Keratinocyte (primary cell): ENCODE measurements around the gene CFAP77. TPM values are rescaled to one million over a fixed set of nuclear protein-coding genes. Genes with fewer than 3 reads are reported as not detected.

Source experiments
- DNase-seq: peaks from one replicate; pipeline ENCODE4 v3.0.0-alpha.2; 2011; ENCODE audit warnings: low read depth, missing footprints, low spot score
- FAIRE-seq: peaks from 2 replicates; lab custom pipeline; 2011; peaks lifted over from hg19 to GRCh38; lab: Jason Lieb, UNC
- H2AFZ ChIP-seq: 2 replicates; pipeline ENCODE4 v1.6.0; 2012; ENCODE audit warnings: low read length, control low read depth, inconsistent platforms; ENCODE audit not compliant: control insufficient read depth
- H3K27ac ChIP-seq: 2 replicates; pipeline ENCODE4 v1.5.1; 2011; ENCODE audit warnings: low read length; ENCODE audit not compliant: control insufficient read depth, insufficient read depth
- H3K27me3 ChIP-seq: 3 replicates; pipeline ENCODE4 v1.6.0; 2011; ENCODE audit warnings: low read length; ENCODE audit not compliant: control insufficient read depth, insufficient read depth; ENCODE audit errors: extremely low read depth
- H3K36me3 ChIP-seq, 2 experiments: 2 replicates in 1 of 2; 3 replicates in 1 of 2; pipeline ENCODE4 v1.5.1; 2011; ENCODE audit warnings: low read length in 2 of 2, mild to moderate bottlenecking in 1 of 2; ENCODE audit not compliant: control insufficient read depth in 2 of 2, insufficient read depth in 2 of 2; ENCODE audit errors: extremely low read depth in 1 of 2
- H3K4me1 ChIP-seq: 3 replicates; pipeline ENCODE4 v1.5.1; 2011; ENCODE audit warnings: low read length; ENCODE audit not compliant: control insufficient read depth, insufficient read depth; ENCODE audit errors: extremely low read depth
- H3K4me2 ChIP-seq: 3 replicates; pipeline ENCODE4 v1.6.0; 2011; ENCODE audit warnings: low read depth, low read length; ENCODE audit not compliant: control insufficient read depth, insufficient read depth; ENCODE audit errors: extremely low read depth
- H3K4me3 ChIP-seq, 3 experiments: fragments of 200-600 bp in 1 of 3; sonication (generic) in 1 of 3; 2 replicates in 2 of 3; 3 replicates in 1 of 3; pipeline ENCODE4 v1.5.1; 2011 to 2016; ENCODE audit warnings: low read length in 3 of 3, mild to moderate bottlenecking in 3 of 3, control low read depth in 2 of 3, inconsistent platforms in 1 of 3, low read depth in 1 of 3, mixed read lengths in 1 of 3, mixed run types in 1 of 3, moderate library complexity in 1 of 3; ENCODE audit not compliant: control insufficient read depth in 2 of 3, insufficient read depth in 2 of 3; ENCODE audit errors: extremely low read depth in 1 of 3
- H3K79me2 ChIP-seq: 2 replicates; pipeline ENCODE4 v1.6.0; 2012; ENCODE audit warnings: low read length; ENCODE audit not compliant: control insufficient read depth, insufficient read depth
- H3K9ac ChIP-seq: 3 replicates; pipeline ENCODE4 v1.6.0; 2011; ENCODE audit warnings: low read length; ENCODE audit not compliant: control insufficient read depth, insufficient read depth; ENCODE audit errors: extremely low read depth
- H3K9me1 ChIP-seq: 3 replicates; pipeline ENCODE4 v1.6.0; 2011; ENCODE audit warnings: low read length; ENCODE audit not compliant: control insufficient read depth, insufficient read depth; ENCODE audit errors: extremely low read depth
- H3K9me3 ChIP-seq: 2 replicates; pipeline ENCODE4 v1.5.1; 2012; ENCODE audit warnings: low read depth, low read length; ENCODE audit not compliant: control insufficient read depth
- H4K20me1 ChIP-seq: 3 replicates; pipeline ENCODE4 v1.6.0; 2011; ENCODE audit warnings: low read length; ENCODE audit not compliant: control insufficient read depth, insufficient read depth; ENCODE audit errors: extremely low read depth
- EZH2 ChIP-seq: IDR thresholded peaks from one replicate; pipeline ENCODE4 v1.6.1; 2012; ENCODE audit warnings: inconsistent platforms, mild to moderate bottlenecking, low read length, moderate library complexity
- dilution Hi-C: fragments of 300-500 bp; cut with MboI; formaldehyde crosslinking; loops from one replicate; pipeline ENCODE4 v1.7.0; 2020; ENCODE audit warnings: low sequenced_read_pairs; ENCODE audit not compliant: extremely low pct_ligation_motif_present
- polyA plus RNA-seq, 5 experiments: library from polyadenylated mRNA; depleted of rRNA in 3 of 5; stranded (reverse) in 3 of 5; stranded (forward) in 1 of 5; unstranded in 1 of 5; fragments of >200 nt; gene quantifications; 1 replicate in 1 of 5; 2 replicates in 3 of 5; 3 replicates in 1 of 5; pipeline versions ENCODE4 v1.2.1 to v1.2.3, GENCODE V29; 2011 to 2012; ENCODE audit warnings: missing spikeins in 2 of 5, low read depth in 1 of 5, low replicate concordance in 1 of 5
- TF ChIP-seq, protein P1 (sequence below), 3 experiments: IDR thresholded peaks in 1 of 3; conservative IDR thresholded peaks in 1 of 3; optimal IDR thresholded peaks in 1 of 3; 2 replicates in 2 of 3; 3 replicates in 1 of 3; pipeline versions ENCODE3 to v1.5.1; 2011; ENCODE audit warnings: low read length in 3 of 3, mild to moderate bottlenecking in 3 of 3, moderate library complexity in 2 of 3, control low read depth in 1 of 3, inconsistent platforms in 1 of 3; ENCODE audit not compliant: insufficient read depth in 2 of 3; ENCODE audit errors: extremely low read depth in 1 of 3

Gene CFAP77
- polyA plus RNA-seq, 1 donor (not counting 4 experiments of a cell fraction or from before 2014, with no cell fraction given): not detected

DNA sequence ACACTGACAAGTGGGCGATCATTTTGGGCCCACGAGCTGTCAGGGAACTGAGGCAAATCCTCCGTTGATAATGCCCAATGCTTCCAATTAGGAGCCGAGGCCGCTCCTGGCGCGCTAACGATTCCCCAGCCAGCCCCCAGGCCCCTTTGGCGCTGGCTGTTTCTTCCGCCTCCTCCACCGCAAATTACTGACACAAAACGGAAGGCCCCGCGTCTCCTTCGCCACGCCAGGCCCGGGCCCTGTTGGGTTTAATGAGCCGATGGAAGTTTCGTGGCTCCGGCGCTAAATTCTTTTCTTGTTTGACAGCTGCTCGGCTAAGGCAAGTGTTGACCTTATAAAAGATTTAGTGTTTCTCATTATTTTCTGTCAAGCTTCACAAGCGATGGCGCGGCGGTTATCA is 146.7 kb downstream of the CFAP77 start:
- no peak overlapping the region for H3K4me2 ChIP-seq
- peaks cover 47% of the 10 kb centered on the region for H3K27me3 ChIP-seq
- DNase-seq (no peak), FAIRE-seq (no peak)
- no peaks in the 10 kb centered on the region for H3K36me3 ChIP-seq
- H3K9me1 ChIP-seq: no peaks in the 10 kb centered on the region
- dilution Hi-C loops: no loop called here
- no peaks in the 10 kb centered on the region for H3K9me3 ChIP-seq
- no peak overlapping the region for H3K9ac ChIP-seq
- TF ChIP-seq EZH2: no peak
- TF ChIP-seq, protein P1, sequence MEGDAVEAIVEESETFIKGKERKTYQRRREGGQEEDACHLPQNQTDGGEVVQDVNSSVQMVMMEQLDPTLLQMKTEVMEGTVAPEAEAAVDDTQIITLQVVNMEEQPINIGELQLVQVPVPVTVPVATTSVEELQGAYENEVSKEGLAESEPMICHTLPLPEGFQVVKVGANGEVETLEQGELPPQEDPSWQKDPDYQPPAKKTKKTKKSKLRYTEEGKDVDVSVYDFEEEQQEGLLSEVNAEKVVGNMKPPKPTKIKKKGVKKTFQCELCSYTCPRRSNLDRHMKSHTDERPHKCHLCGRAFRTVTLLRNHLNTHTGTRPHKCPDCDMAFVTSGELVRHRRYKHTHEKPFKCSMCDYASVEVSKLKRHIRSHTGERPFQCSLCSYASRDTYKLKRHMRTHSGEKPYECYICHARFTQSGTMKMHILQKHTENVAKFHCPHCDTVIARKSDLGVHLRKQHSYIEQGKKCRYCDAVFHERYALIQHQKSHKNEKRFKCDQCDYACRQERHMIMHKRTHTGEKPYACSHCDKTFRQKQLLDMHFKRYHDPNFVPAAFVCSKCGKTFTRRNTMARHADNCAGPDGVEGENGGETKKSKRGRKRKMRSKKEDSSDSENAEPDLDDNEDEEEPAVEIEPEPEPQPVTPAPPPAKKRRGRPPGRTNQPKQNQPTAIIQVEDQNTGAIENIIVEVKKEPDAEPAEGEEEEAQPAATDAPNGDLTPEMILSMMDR (optimal IDR thresholded peaks at IDR 0.05 in 1 of 3, IDR thresholded peaks at IDR 0.05 in 1 of 3, conservative IDR thresholded peaks at IDR 0.05 in 1 of 3; ENCODE audit: extremely low read depth in 1 of 3, insufficient read depth in 2 of 3, low read length in 3 of 3): no peak
- no peak overlapping the region for H2AFZ ChIP-seq
- no peak overlapping the region for H3K27ac ChIP-seq
- no peaks in the 10 kb centered on the region for H3K4me1 ChIP-seq
- no peaks in the 10 kb centered on the region for H4K20me1 ChIP-seq
- no peaks in the 10 kb centered on the region for H3K79me2 ChIP-seq
- H3K4me3 ChIP-seq: no peak overlapping the region

DNA sequence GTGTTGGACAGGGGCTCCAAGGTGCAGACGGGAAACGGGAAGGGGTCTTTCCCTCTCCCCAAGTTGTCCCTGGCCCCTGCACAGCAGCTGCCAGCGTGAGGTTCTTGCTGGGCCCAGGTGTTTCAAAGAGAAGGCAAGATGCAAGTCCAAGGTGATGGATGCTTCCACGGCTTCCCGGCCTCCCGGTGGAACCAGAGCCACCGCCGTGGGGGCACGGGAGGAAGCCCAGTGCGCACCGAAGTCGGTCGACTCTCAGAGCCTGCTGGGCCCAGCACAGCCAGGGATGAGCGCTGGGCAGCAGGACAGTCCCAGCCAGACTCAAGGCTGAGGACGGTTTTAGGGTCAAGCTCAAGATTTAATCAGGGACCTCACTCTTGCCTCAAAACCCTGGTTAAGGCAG is 147.1 kb downstream of the CFAP77 start:
- Histone ChIP-seq H3K4me1 (no peaks in the 10 kb centered on the region), H3K4me2 (no peak overlapping the region), H4K20me1 (no peaks in the 10 kb centered on the region), H3K9ac (no peak overlapping the region), H3K9me1 (no peaks in the 10 kb centered on the region), H3K36me3 (no peaks in the 10 kb centered on the region), H3K4me3 (no peak overlapping the region), H3K79me2 (no peaks in the 10 kb centered on the region), H3K27me3 (peaks cover 52% of the 10 kb centered on the region), H3K27ac (no peak overlapping the region), H3K9me3 (no peaks in the 10 kb centered on the region), H2AFZ (no peak overlapping the region)
- no peak for DNase-seq
- TF ChIP-seq EZH2: no peak
- TF ChIP-seq, protein P1 (optimal IDR thresholded peaks at IDR 0.05 in 1 of 3, IDR thresholded peaks at IDR 0.05 in 1 of 3, conservative IDR thresholded peaks at IDR 0.05 in 1 of 3; ENCODE audit: extremely low read depth in 1 of 3, insufficient read depth in 2 of 3, low read length in 3 of 3): no peak
- no peak for FAIRE-seq
- dilution Hi-C loops: no loop called here
